ENCODE measurements around the gene BTBD17. TPM values are rescaled to one million over a fixed set of nuclear protein-coding genes. Genes with fewer than 3 reads are reported as not detected.

Gene BTBD17
- total and polyA plus RNA-seq, 2 of the 8 experiments (the other 6 are each of a cell fraction or from before 2014, with no cell fraction given), result 7.0 to 14.8 TPM

DNA sequence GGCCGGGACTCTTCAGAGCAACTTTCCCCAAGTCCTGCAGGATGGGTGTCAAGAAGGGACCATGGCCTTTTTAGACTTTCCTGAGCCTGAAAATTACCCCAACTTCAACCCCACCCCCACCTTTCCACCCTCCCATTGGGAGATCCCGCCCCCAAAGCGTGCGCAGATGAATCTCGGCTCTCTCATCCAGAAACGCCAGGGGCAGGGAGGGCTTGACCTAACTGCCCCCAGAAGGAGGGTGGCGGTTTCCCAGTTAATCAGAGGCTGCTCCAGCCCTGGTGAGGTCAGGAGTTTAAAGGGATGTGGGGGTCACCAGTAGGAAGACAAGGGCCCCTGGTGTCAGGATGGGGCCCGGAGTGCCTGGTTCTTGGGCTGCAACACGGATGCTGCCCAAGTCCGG lies 35.2 kb downstream of the BTBD17 start (continued):
- TF ChIP-seq, protein P1, sequence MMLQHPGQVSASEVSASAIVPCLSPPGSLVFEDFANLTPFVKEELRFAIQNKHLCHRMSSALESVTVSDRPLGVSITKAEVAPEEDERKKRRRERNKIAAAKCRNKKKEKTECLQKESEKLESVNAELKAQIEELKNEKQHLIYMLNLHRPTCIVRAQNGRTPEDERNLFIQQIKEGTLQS (IDR thresholded peaks at IDR 0.05; ENCODE audit: insufficient read depth, low read depth, low read length), result no peak
- no peak for TF ChIP-seq GTF2F1 (IDR thresholded peaks at IDR 0.05; ENCODE audit: borderline replicate concordance, low read depth, low read length)
